Cardiac muscle cell (in vitro differentiated cells and primary cell): ENCODE data around the gene SH2D2A. TPM values are rescaled to one million over a fixed set of nuclear protein-coding genes. Genes with fewer than 3 reads are reported as not detected.
A peak's percentile ranks its signal among the peaks of the same experiment; 100 is the strongest.

Experiments used
- DNase-seq, 2 donors: peaks; one replicate each; pipeline versions ENCODE4 v3.0.0 to v3.0.0-alpha.2; 2010 to 2017; ENCODE audit warnings: low read depth in 1 of 2, low spot score in 1 of 2
- H3K27ac ChIP-seq: fragments of 200-600 bp; sonication (generic); 2 replicates; pipeline ENCODE4 v1.5.1; 2016
- H3K27me3 ChIP-seq: fragments of 200-600 bp; sonication (generic); 2 replicates; pipeline ENCODE4 v1.6.0; 2016; ENCODE audit warnings: control low read depth
- H3K36me3 ChIP-seq: fragments of 200-600 bp; sonication (generic); 2 replicates; pipeline ENCODE4 v1.5.1; 2016; ENCODE audit warnings: control low read depth
- H3K4me1 ChIP-seq: fragments of 200-600 bp; sonication (generic); 2 replicates; pipeline ENCODE4 v1.8.1; 2017; ENCODE audit warnings: low read depth, mild to moderate bottlenecking, mixed run types
- H3K4me3 ChIP-seq: fragments of 200-600 bp; sonication (generic); 2 replicates; pipeline ENCODE4 v1.5.1; 2016; ENCODE audit warnings: mild to moderate bottlenecking
- H3K9me3 ChIP-seq: fragments of 200-600 bp; sonication (generic); 2 replicates; pipeline ENCODE4 v1.5.1; 2017; ENCODE audit warnings: low read depth, mild to moderate bottlenecking, control low read depth
- CTCF ChIP-seq: IDR thresholded peaks from 2 replicates; pipeline ENCODE4 v1.5.1; 2012; ENCODE audit warnings: low read depth, mild to moderate bottlenecking, low read length
- polyA plus RNA-seq: library from polyadenylated mRNA; unstranded; fragments of >200 nt; fragmentation: Nextera tagmentation; extraction: Ambion mirVana; gene quantifications from 2 replicates; pipeline ENCODE4 v1.2.1, GENCODE V29; 2016
- total RNA-seq: library from RNA; depleted of rRNA; stranded (reverse); fragments of >200 nt; gene quantifications from 2 replicates; pipeline ENCODE4 v1.2.3, GENCODE V29; 2016

SH2D2A gene
- total and polyA plus RNA-seq, 2 experiments from 2014 or later: 1.1 to 2.7 TPM

DNA sequence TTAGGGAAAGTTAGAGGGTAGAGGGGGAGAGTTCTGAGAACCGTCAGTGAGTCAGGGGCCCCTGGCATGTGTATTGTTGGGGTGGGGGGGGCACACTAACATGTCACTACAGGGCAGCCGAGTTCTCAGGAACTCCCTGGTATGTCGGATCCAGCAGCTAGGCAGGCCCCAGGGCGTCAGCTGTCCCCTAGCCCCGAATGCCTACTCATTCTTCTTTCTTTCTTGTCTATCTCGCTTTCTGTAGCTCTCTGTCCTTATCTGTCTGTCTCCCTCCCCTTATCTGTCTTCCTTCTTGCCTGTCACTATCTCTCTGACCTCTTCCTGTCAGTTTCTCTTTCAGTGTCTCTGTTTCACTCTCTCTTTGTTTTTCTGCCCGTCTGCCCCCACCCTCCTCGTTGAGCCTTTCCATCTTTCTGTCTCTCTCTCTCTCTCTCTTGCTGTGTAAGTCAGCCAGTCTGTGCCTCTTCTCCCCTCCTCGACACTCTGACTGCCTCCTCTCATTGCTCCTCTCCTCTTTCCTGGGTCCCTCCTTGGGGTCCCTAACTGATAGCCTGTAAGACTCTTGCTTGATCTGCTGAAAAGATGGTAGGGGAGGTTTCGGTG, 46.5 kb upstream of the SH2D2A start:
- Histone ChIP-seq H3K4me1 (peaks cover 22% of the 10 kb centered on the region), H3K27me3 (peaks cover 45% of the 10 kb centered on the region), H3K36me3 (no peaks in the 10 kb centered on the region), H3K27ac (no peak overlapping the region), H3K4me3 (no peak overlapping the region), H3K9me3 (no peaks in the 10 kb centered on the region)
- TF ChIP-seq CTCF: no peak
- peak in 1 of 2 donors; percentile 41 for DNase-seq

- H3K27me3 ChIP-seq: peaks cover 50% of the 10 kb centered on the region
- H3K36me3 ChIP-seq: no peaks in the 10 kb centered on the region
- H3K4me1 ChIP-seq: peaks cover 22% of the 10 kb centered on the region
- no peak overlapping the region for H3K27ac ChIP-seq
- no peak for TF ChIP-seq CTCF
- H3K4me3 ChIP-seq: no peak overlapping the region
- no peak for DNase-seq
- no peaks in the 10 kb centered on the region for H3K9me3 ChIP-seq
Measured at GRCh38 chr1:156862584-156862983, 45.9 kb upstream of the SH2D2A start.

GRCh38 chr1:156860628-156861423, 44.2 kb upstream of the SH2D2A start, which contains the start of gene NTRK1:
Gene NTRK1, plus strand, starts transcription at chr1:156860865. Its CDS starts 70 bp downstream, at chr1:156860935.
- peak within 1 kb of the TSS; percentile 17 for H3K4me3 ChIP-seq
- H3K27me3 ChIP-seq: peaks cover 51% of the 10 kb centered on the region
- peak; percentile 36 to 55 for DNase-seq
- H3K4me1 ChIP-seq: peaks cover 13% of the 10 kb centered on the region
- H3K27ac ChIP-seq: no peak within 1 kb of the TSS
- H3K9me3 ChIP-seq: no peaks in the 10 kb centered on the region
- no peaks in the 10 kb centered on the region for H3K36me3 ChIP-seq
- TF ChIP-seq CTCF: no peak

- H3K9me3 ChIP-seq: no peaks in the 10 kb centered on the region
- H3K27me3 ChIP-seq: peaks cover 51% of the 10 kb centered on the region
- H3K4me3 ChIP-seq: peak overlapping the region; percentile 17
- DNase-seq: peak; percentile 54 to 66
- H3K36me3 ChIP-seq: no peaks in the 10 kb centered on the region
- TF ChIP-seq CTCF: peak; percentile 86
- H3K27ac ChIP-seq: no peak overlapping the region
- H3K4me1 ChIP-seq: peaks cover 13% of the 10 kb centered on the region
Measured at GRCh38 chr1:156860113-156860627, 43.5 kb upstream of the SH2D2A start.

DNA sequence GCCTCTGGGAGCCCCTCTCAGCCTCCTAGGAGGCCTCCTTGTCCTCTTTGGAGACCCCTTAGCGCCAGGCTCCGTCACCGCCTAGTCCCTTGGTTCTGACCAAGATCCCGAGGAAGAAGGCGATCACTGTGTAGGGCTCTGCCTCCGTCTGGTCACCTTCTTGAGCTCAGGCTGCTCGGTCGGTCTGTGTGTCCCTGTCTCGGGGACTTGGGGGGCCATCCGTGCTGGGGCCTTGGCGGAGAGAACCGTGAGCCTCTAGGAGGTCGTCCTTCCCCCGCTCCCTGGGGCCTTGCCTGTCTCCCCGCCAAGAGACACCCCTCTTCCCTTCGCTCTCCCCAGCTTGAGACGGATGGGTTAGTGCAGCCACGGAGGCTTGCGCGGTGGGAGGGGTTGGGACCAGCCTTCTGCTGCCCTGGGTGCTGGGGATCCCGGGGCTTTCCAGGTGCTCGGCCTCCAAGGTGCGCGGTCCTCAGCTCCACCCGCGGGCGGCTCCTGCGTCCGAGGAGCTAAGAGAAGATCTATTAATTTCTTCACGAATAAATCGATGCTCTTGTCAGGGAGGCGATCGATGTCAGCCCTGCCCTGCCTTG, 43.0 kb upstream of the SH2D2A start:
- DNase-seq: peak in 1 of 2 donors; percentile 32
- Histone ChIP-seq H3K27ac (no peak overlapping the region), H3K4me1 (peaks cover 13% of the 10 kb centered on the region), H3K9me3 (no peaks in the 10 kb centered on the region), H3K36me3 (no peaks in the 10 kb centered on the region), H3K4me3 (peak overlapping the region; percentile 17), H3K27me3 (peaks cover 52% of the 10 kb centered on the region)
- no peak for TF ChIP-seq CTCF
